ENCODE data around the gene DIS3L.

The DIS3L gene

DNA sequence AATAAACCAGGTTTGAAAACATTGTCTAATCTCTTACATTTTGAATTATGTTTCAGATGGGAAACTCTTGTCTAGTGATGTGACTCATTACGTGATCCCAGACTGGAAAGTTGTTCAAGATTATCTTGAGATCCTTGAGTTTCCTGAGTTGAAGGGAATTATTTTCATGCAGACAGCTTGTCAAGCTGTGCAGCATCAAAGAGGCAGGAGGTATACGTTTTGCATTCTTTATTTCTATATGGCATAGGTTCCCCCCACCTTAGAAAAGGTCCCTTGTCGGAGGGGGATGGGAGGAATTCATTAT is 1.5 kb downstream of the DIS3L start:
- Histone ChIP-seq H3K27me3 (replicated peaks; ENCODE audit: insufficient read depth, low read length) (no peaks in the 10 kb centered on the region), H3K9me2 (replicated peaks; ENCODE audit: insufficient read depth, low read length) (no peaks in the 10 kb centered on the region), H3K36me3 (replicated peaks; ENCODE audit: insufficient read depth, low read length) (no peaks in the 10 kb centered on the region), H4K20me1 (ENCODE audit: insufficient read depth, low read length) (no peaks in the 10 kb centered on the region), H3K9ac (ENCODE audit: low read length) (peak overlapping the region; percentile 76; the same call in 1 of the 2 replicates), H3K79me2 (ENCODE audit: low read length) (peaks cover 33% of the 10 kb centered on the region), H3K4me3 (ENCODE audit: low read length) (peak overlapping the region; percentile 74), H3F3A (ENCODE audit: insufficient read depth, low read length) (peaks cover 12% of the 10 kb centered on the region), H3K9me3 (replicated peaks; ENCODE audit: insufficient read depth, low read length) (no peaks in the 10 kb centered on the region), H3K4me2 (ENCODE audit: low read depth, low read length) (peak overlapping the region; percentile 90), H3K27ac (ENCODE audit: low read length) (peak overlapping the region; percentile 77; the same call in 1 of the 2 replicates), H2AFZ (ENCODE audit: low read length) (peak overlapping the region; percentile 71; the same call in 1 of the 2 replicates), H3K4me1 (ENCODE audit: low read length) (peaks cover 20% of the 10 kb centered on the region; the same call in 1 of the 2 replicates)
- no peak for TF ChIP-seq EZH2phosphoT487 (IDR thresholded peaks at IDR 0.05; ENCODE audit: low read length)
- no peak for TF ChIP-seq EZH2 (optimal IDR thresholded peaks at IDR 0.05; ENCODE audit: low read depth, low read length)
- TF ChIP-seq, protein P1, sequence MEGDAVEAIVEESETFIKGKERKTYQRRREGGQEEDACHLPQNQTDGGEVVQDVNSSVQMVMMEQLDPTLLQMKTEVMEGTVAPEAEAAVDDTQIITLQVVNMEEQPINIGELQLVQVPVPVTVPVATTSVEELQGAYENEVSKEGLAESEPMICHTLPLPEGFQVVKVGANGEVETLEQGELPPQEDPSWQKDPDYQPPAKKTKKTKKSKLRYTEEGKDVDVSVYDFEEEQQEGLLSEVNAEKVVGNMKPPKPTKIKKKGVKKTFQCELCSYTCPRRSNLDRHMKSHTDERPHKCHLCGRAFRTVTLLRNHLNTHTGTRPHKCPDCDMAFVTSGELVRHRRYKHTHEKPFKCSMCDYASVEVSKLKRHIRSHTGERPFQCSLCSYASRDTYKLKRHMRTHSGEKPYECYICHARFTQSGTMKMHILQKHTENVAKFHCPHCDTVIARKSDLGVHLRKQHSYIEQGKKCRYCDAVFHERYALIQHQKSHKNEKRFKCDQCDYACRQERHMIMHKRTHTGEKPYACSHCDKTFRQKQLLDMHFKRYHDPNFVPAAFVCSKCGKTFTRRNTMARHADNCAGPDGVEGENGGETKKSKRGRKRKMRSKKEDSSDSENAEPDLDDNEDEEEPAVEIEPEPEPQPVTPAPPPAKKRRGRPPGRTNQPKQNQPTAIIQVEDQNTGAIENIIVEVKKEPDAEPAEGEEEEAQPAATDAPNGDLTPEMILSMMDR (IDR thresholded peaks at IDR 0.05; ENCODE audit: low read length): no peak
- no peak for DNase-seq

DNA sequence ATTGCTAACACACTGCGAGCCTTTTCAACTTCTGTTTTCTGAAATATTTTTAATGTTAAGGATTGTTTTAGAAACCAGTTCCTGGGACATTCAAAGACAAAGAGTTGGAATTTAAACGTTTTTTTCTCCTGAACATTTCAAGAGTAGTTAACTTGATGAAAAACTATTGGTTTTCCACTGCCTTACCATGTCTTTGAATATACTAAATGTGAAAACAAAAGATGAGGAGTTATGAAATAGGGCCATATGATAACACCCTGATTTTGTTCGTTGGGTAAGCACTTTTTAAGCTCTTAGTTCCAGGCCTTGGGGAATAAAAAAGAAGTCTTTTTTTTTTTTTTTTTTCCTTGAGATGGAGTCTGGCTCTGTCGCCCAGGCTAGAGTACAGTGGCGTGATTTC is 2.8 kb downstream of the DIS3L start:
- Histone ChIP-seq H3K9me3 (replicated peaks; ENCODE audit: insufficient read depth, low read length) (no peaks in the 10 kb centered on the region), H3K79me2 (ENCODE audit: low read length) (peaks cover 33% of the 10 kb centered on the region), H3K9me2 (replicated peaks; ENCODE audit: insufficient read depth, low read length) (no peaks in the 10 kb centered on the region), H3K27ac (ENCODE audit: low read length) (no peak overlapping the region), H3F3A (ENCODE audit: insufficient read depth, low read length) (peaks cover 12% of the 10 kb centered on the region), H2AFZ (ENCODE audit: low read length) (no peak overlapping the region), H3K36me3 (replicated peaks; ENCODE audit: insufficient read depth, low read length) (no peaks in the 10 kb centered on the region), H3K27me3 (replicated peaks; ENCODE audit: insufficient read depth, low read length) (no peaks in the 10 kb centered on the region), H3K4me3 (ENCODE audit: low read length) (no peak overlapping the region), H3K4me2 (ENCODE audit: low read depth, low read length) (peak overlapping the region; percentile 90; the same call in 1 of the 2 replicates), H4K20me1 (ENCODE audit: insufficient read depth, low read length) (no peaks in the 10 kb centered on the region), H3K9ac (ENCODE audit: low read length) (no peak overlapping the region), H3K4me1 (ENCODE audit: low read length) (peaks cover 13% of the 10 kb centered on the region; the same call in 1 of the 2 replicates)
- no peak for DNase-seq
- TF ChIP-seq, protein P1 (IDR thresholded peaks at IDR 0.05; ENCODE audit: low read length): no peak
- TF ChIP-seq EZH2 (optimal IDR thresholded peaks at IDR 0.05; ENCODE audit: low read depth, low read length) (no peak), EZH2phosphoT487 (IDR thresholded peaks at IDR 0.05; ENCODE audit: low read length) (no peak)

DNA sequence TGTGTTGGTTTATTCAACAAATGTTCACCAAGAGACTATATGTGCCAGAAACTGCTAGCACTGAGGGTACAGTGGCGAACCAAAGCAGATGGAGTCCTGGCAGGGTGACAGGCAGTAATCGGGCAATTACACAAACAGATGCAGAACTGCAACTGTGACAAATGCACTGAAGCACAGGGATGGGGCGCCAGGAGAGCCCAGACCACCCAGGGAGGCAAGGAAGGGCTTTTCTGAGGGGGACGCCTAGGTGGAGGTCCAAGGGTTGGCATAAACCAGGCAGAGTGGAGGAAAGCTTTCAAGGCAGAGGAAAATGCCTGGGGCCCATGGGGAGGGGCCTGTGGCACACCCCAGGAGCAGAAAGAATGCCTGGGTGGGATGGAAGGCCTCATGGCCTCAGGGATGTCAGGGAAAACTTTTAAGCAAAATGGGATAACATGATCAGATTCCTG is 5.5 kb downstream of the DIS3L start:
- Histone ChIP-seq H3K4me3 (ENCODE audit: low read length) (no peak overlapping the region), H3K36me3 (replicated peaks; ENCODE audit: insufficient read depth, low read length) (no peaks in the 10 kb centered on the region), H3K4me1 (ENCODE audit: low read length) (peaks cover 13% of the 10 kb centered on the region; the same call in 1 of the 2 replicates), H3F3A (ENCODE audit: insufficient read depth, low read length) (peaks cover 12% of the 10 kb centered on the region), H2AFZ (ENCODE audit: low read length) (no peak overlapping the region), H3K4me2 (ENCODE audit: low read depth, low read length) (no peak overlapping the region), H3K9ac (ENCODE audit: low read length) (no peak overlapping the region), H3K9me2 (replicated peaks; ENCODE audit: insufficient read depth, low read length) (no peaks in the 10 kb centered on the region), H4K20me1 (ENCODE audit: insufficient read depth, low read length) (no peaks in the 10 kb centered on the region), H3K79me2 (ENCODE audit: low read length) (peaks cover 33% of the 10 kb centered on the region), H3K27me3 (replicated peaks; ENCODE audit: insufficient read depth, low read length) (no peaks in the 10 kb centered on the region), H3K9me3 (replicated peaks; ENCODE audit: insufficient read depth, low read length) (no peaks in the 10 kb centered on the region), H3K27ac (ENCODE audit: low read length) (no peak overlapping the region)
- TF ChIP-seq EZH2phosphoT487 (IDR thresholded peaks at IDR 0.05; ENCODE audit: low read length) (no peak), EZH2 (optimal IDR thresholded peaks at IDR 0.05; ENCODE audit: low read depth, low read length) (no peak)
- TF ChIP-seq, protein P1 (IDR thresholded peaks at IDR 0.05; ENCODE audit: low read length): no peak
- DNase-seq: no peak
